HFFc6 (cell line): ENCODE measurements around the gene SRD5A2. TPM values are rescaled to one million over a fixed set of nuclear protein-coding genes. Genes with fewer than 3 reads are reported as not detected.
A peak's percentile ranks its signal among the peaks of the same experiment; 100 is the strongest.
"Not testable (repeated sequence)": the region's sequence is repeated elsewhere in the genome, so short reads cannot be mapped to it uniquely, and the experiment has no call there.

Experiments
- DNase-seq: peaks from one replicate; pipeline ENCODE4 v3.0.0-alpha.2; 2018
- H3K27ac Mint-ChIP-seq: 2 replicates; pipeline ENCODE4 v1.8.0; 2020; ENCODE audit warnings: mild to moderate bottlenecking, mixed read lengths
- H3K27me3 Mint-ChIP-seq: 2 replicates; pipeline ENCODE4 v1.8.0; 2021; ENCODE audit warnings: mild to moderate bottlenecking, moderate library complexity, mixed read lengths; ENCODE audit not compliant: insufficient read depth
- H3K36me3 Mint-ChIP-seq: 2 replicates; pipeline ENCODE4 v1.8.0; 2021; ENCODE audit warnings: low read depth, mixed read lengths
- H3K4me1 Mint-ChIP-seq: 2 replicates; pipeline ENCODE4 v1.8.0; 2020; ENCODE audit warnings: low read depth, mixed read lengths
- H3K4me3 Mint-ChIP-seq: 2 replicates; pipeline ENCODE4 v1.8.0; 2020; ENCODE audit warnings: mild to moderate bottlenecking, moderate library complexity, mixed read lengths
- H3K9me3 Mint-ChIP-seq: 2 replicates; pipeline ENCODE4 v1.8.0; 2020; ENCODE audit warnings: mild to moderate bottlenecking, mixed read lengths
- CTCF ChIP-seq: fragments of 200-600 bp; sonication (generic); IDR thresholded peaks from 2 replicates; pipeline ENCODE4 v1.5.0; 2021; ENCODE audit warnings: antibody characterized with exemption, mild to moderate bottlenecking
- total RNA-seq, 6 experiments: library from RNA; stranded (reverse); fragmentation: NEBNext Ultra II Directional; extraction: Animal tissue kit (Norgen Biotek cat#: 25700); gene quantifications; 2 replicates in 1 of 6; 3 replicates in 5 of 6; pipeline ENCODE4 v1.2.3, GENCODE V29; 2021

SRD5A2 gene
- total RNA-seq, 6 experiments from 2014 or later, result not detected

- H3K4me1 Mint-ChIP-seq, result peaks cover 29% of the 10 kb centered on the region
- H3K27me3 Mint-ChIP-seq, result not testable (repeated sequence)
- DNase-seq, result peak; percentile 83
These were observed 91.4 kb downstream of the SRD5A2 start for GRCh38 chr2:31489339-31489738.

GRCh38 chr2:31483246-31483645 is 97.5 kb downstream of the SRD5A2 start:
- Mint-ChIP-seq H3K4me1 (peaks cover 57% of the 10 kb centered on the region), H3K4me3 (no peak overlapping the region), H3K36me3 (peaks cover 6% of the 10 kb centered on the region; the same call in 1 of the 2 replicates), H3K9me3 (no peaks in the 10 kb centered on the region; the same call in 1 of the 2 replicates), H3K27me3 (no peaks in the 10 kb centered on the region), H3K27ac (no peak overlapping the region)
- TF ChIP-seq CTCF, result no peak
- no peak for DNase-seq

More at GRCh38 chr2:31489339-31489738, 91.4 kb downstream of the SRD5A2 start:
- H3K27ac Mint-ChIP-seq, H3K36me3 Mint-ChIP-seq, H3K9me3 Mint-ChIP-seq, H3K4me3 Mint-ChIP-seq: not testable (repeated sequence)
- peak; percentile 43 for TF ChIP-seq CTCF

- Mint-ChIP-seq H3K27me3 (no peaks in the 10 kb centered on the region), H3K36me3 (peaks cover 14% of the 10 kb centered on the region), H3K4me1 (peaks cover 72% of the 10 kb centered on the region), H3K27ac (peak overlapping the region; percentile 87), H3K4me3 (peak overlapping the region; percentile 69), H3K9me3 (no peaks in the 10 kb centered on the region)
- no peak for TF ChIP-seq CTCF
- DNase-seq, result peak; percentile 36
These were observed 104.1 kb downstream of the SRD5A2 start for GRCh38 chr2:31476511-31477180.

GRCh38 chr2:31475692-31476091 is 105.0 kb downstream of the SRD5A2 start:
- peak overlapping the region; percentile 69 for H3K4me3 Mint-ChIP-seq
- peak overlapping the region; percentile 87 for H3K27ac Mint-ChIP-seq
- H3K27me3 Mint-ChIP-seq, result no peaks in the 10 kb centered on the region
- TF ChIP-seq CTCF, result no peak
- peak; percentile 90 for DNase-seq
- peaks cover 66% of the 10 kb centered on the region for H3K4me1 Mint-ChIP-seq
- H3K36me3 Mint-ChIP-seq, result peaks cover 14% of the 10 kb centered on the region
- H3K9me3 Mint-ChIP-seq, result no peaks in the 10 kb centered on the region

GRCh38 chr2:31474296-31474695 is 106.4 kb downstream of the SRD5A2 start:
- no peak for DNase-seq
- no peaks in the 10 kb centered on the region for H3K9me3 Mint-ChIP-seq
- peak overlapping the region; percentile 87 for H3K27ac Mint-ChIP-seq
- H3K27me3 Mint-ChIP-seq, result no peaks in the 10 kb centered on the region
- no peak overlapping the region for H3K4me3 Mint-ChIP-seq
- peaks cover 14% of the 10 kb centered on the region for H3K36me3 Mint-ChIP-seq
- no peak for TF ChIP-seq CTCF
- H3K4me1 Mint-ChIP-seq, result peaks cover 52% of the 10 kb centered on the region

Other genes starting within 250 kb of the SRD5A2 start
- 1 to 10 TPM in 5 of 6 experiments, under 1 TPM in 1; 0.88 to 2.0 (median 1.5) TPM for gene XDH, start 166.2 kb downstream of the SRD5A2 start, total RNA-seq